Breast epithelium (tissue), 3 donors: ENCODE data around the gene TGOLN2.

Experiments
- POLR2A ChIP-seq: fragments of 450-650 bp; IDR thresholded peaks from one replicate; pipeline ENCODE4 v1.6.1; 2016; ENCODE audit warnings: antibody characterized with exemption, mild to moderate bottlenecking, moderate library complexity
- TF ChIP-seq, protein P1 (sequence below), 3 donors: fragments of 450-650 bp; IDR thresholded peaks; one replicate each; pipeline ENCODE4 v1.5.1; 2016 to 2017; ENCODE audit warnings: antibody characterized with exemption in 3 of 3, mild to moderate bottlenecking in 3 of 3, moderate library complexity in 3 of 3

DNA sequence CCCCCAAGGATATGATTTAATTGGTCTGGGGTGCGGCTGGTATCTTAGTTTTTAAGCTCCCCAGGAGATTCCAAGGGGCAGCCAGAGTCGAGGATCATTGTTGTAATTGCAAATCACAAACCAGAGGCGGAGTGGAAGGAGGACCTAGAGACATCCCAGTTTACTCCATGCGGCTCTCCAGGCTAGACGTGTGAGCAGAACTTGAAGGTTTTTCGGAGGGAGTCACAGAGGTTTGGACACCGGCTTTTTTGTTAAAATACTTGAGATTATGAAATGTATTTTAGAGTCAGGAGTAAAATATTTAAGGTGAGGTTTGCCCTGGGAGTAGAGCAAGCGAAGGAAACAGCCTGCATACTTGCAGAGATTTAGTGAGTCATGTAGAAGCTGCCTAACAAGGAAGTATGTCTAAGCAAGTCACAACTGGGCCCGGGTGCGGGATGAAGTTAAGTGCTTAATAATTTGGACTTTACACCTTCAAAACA is 39.5 kb downstream of the TGOLN2 start:
- TF ChIP-seq, protein P1, sequence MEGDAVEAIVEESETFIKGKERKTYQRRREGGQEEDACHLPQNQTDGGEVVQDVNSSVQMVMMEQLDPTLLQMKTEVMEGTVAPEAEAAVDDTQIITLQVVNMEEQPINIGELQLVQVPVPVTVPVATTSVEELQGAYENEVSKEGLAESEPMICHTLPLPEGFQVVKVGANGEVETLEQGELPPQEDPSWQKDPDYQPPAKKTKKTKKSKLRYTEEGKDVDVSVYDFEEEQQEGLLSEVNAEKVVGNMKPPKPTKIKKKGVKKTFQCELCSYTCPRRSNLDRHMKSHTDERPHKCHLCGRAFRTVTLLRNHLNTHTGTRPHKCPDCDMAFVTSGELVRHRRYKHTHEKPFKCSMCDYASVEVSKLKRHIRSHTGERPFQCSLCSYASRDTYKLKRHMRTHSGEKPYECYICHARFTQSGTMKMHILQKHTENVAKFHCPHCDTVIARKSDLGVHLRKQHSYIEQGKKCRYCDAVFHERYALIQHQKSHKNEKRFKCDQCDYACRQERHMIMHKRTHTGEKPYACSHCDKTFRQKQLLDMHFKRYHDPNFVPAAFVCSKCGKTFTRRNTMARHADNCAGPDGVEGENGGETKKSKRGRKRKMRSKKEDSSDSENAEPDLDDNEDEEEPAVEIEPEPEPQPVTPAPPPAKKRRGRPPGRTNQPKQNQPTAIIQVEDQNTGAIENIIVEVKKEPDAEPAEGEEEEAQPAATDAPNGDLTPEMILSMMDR (IDR thresholded peaks at IDR 0.05): no peak
- TF ChIP-seq POLR2A: no peak
